CD8-positive, alpha-beta memory T cell (primary cell): ENCODE results near the gene CWF19L2. TPM values are rescaled to one million over a fixed set of nuclear protein-coding genes. Genes with fewer than 3 reads are reported as not detected.
"Not testable (repeated sequence)": the region's sequence is repeated elsewhere in the genome, so short reads cannot be mapped to it uniquely, and the experiment has no call there.

ENCODE experiments used
- CTCF ChIA-PET: fragments of 350-600 bp; sonication (Branson Sonifier 250); formaldehyde crosslinking; loops from one replicate; lab custom pipeline; 2021; ENCODE audit warnings: antibody characterized with exemption; lab: Charles Lee
- POLR2A ChIA-PET: fragments of 350-600 bp; sonication (Branson Sonifier 250); formaldehyde crosslinking; loops from one replicate; lab custom pipeline; 2021; ENCODE audit warnings: antibody characterized with exemption; lab: Charles Lee
- DNase-seq, 5 donors: peaks; one replicate each; pipeline versions ENCODE4 v3.0.0 to v3.0.0-alpha.2; 2020 to 2022; ENCODE audit warnings: mixed read lengths in 1 of 5
- H3K27ac ChIP-seq: one replicate; pipeline ENCODE4 v1.7.0; 2013; ENCODE audit warnings: low read depth, mild to moderate bottlenecking, low read length, moderate library complexity
- H3K27me3 ChIP-seq: 2 replicates; pipeline ENCODE4 v1.7.0; 2013; ENCODE audit warnings: low read length, mild to moderate bottlenecking; ENCODE audit not compliant: insufficient read depth, poor library complexity, severe bottlenecking
- H3K36me3 ChIP-seq: 2 replicates; pipeline ENCODE4 v1.7.0; 2013; ENCODE audit warnings: mild to moderate bottlenecking, low read length, moderate library complexity; ENCODE audit not compliant: insufficient read depth
- H3K4me1 ChIP-seq: 2 replicates; pipeline ENCODE4 v1.7.0; 2013; ENCODE audit warnings: mild to moderate bottlenecking, low read length, moderate library complexity; ENCODE audit not compliant: insufficient read depth
- H3K4me3 ChIP-seq: 2 replicates; pipeline ENCODE4 v1.7.0; 2013; ENCODE audit warnings: mild to moderate bottlenecking, low read length
- H3K9me3 ChIP-seq: 2 replicates; pipeline ENCODE4 v1.7.0; 2013; ENCODE audit warnings: mild to moderate bottlenecking, low read length
- H3K27ac Mint-ChIP-seq, 8 donors: one replicate each; pipeline ENCODE4 v1.8.0; 2020 to 2021; ENCODE audit warnings: mixed read lengths in 8 of 8, mild to moderate bottlenecking in 6 of 8, inconsistent platforms in 3 of 8, moderate library complexity in 3 of 8
- H3K27me3 Mint-ChIP-seq, 2 donors: one replicate each; pipeline ENCODE4 v1.8.0; 2020 to 2021; ENCODE audit warnings: mixed read lengths in 2 of 2, mild to moderate bottlenecking in 1 of 2, moderate library complexity in 1 of 2
- H3K36me3 Mint-ChIP-seq, 3 donors: one replicate each; pipeline ENCODE4 v1.8.0; 2020 to 2021; ENCODE audit warnings: mixed read lengths in 3 of 3, inconsistent platforms in 1 of 3, mild to moderate bottlenecking in 1 of 3
- H3K4me1 Mint-ChIP-seq, 3 donors: one replicate each; pipeline ENCODE4 v1.8.0; 2020 to 2021; ENCODE audit warnings: mixed read lengths in 3 of 3, inconsistent platforms in 1 of 3, mild to moderate bottlenecking in 1 of 3
- H3K4me3 Mint-ChIP-seq, 7 donors: one replicate each; pipeline ENCODE4 v1.8.0; 2020 to 2021; ENCODE audit warnings: mixed read lengths in 7 of 7, mild to moderate bottlenecking in 6 of 7, moderate library complexity in 4 of 7, inconsistent platforms in 2 of 7
- H3K9me3 Mint-ChIP-seq, 5 donors: one replicate each; pipeline ENCODE4 v1.8.0; 2020 to 2022; ENCODE audit warnings: mixed read lengths in 5 of 5, mild to moderate bottlenecking in 3 of 5, moderate library complexity in 2 of 5, inconsistent platforms in 1 of 5
- polyA plus RNA-seq: library from polyadenylated mRNA; unstranded; fragments of 300-500 nt; fragmentation: Illumina TruSeq; gene quantifications from one replicate; pipeline ENCODE4 v1.2.3, GENCODE V29; 2021
- total RNA-seq, 2 experiments: library from RNA; stranded (reverse); gene quantifications; one replicate each; pipeline ENCODE4 v1.2.3, GENCODE V29; 2021

Gene CWF19L2
- total and polyA plus RNA-seq, 3 experiments from 2014 or later = 8.0 to 16.5 (median 15.7) TPM

DNA sequence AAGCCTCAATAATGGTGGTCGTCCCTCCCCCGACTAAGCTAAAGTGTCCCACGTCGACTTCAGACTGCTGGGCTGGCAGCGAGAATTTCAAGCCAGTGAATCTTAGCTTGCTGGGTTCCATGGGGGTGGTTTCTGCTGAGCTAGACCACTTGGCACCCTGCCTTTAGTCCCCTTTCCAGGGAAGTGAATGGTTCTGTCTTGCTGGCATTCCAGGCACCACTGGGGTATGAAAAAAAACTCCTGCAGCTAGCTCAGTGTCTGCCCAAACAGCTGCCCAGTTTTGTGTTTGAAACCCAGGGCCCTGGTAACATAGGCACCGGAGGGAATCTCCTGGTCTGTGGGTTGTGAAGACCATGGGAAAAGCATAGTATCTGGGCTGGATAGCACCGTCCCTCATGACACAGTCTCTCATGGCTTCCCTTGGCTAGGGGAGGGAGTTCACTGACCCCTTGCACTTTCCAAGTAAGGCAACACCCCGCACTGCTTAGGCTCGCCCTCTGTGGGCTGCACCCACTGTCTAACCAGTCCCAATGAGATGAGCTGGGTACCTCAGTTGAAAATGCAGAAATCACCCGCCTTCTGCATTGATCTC is 8.7 kb upstream of the CWF19L2 start:
- H3K36me3 Mint-ChIP-seq = peaks cover 0 to 13% (median 0%) of the 10 kb centered on the region in 3 donors
- H3K4me1 Mint-ChIP-seq, POLR2A ChIA-PET, H3K27ac Mint-ChIP-seq, H3K27ac ChIP-seq, H3K9me3 ChIP-seq, H3K4me3 ChIP-seq, H3K27me3 ChIP-seq, DNase-seq, H3K36me3 ChIP-seq, H3K4me3 Mint-ChIP-seq, H3K4me1 ChIP-seq: not testable (repeated sequence)
- H3K27me3 Mint-ChIP-seq = peaks cover 56 to 81% of the 10 kb centered on the region in 2 donors
- peaks cover 3 to 12% (median 9%) of the 10 kb centered on the region in 5 donors for H3K9me3 Mint-ChIP-seq
- CTCF ChIA-PET = interaction anchor here (1.5 kb wide), 1 partner anchor 83 kb away, joined by 4 read pairs; no protein-coding TSS in a partner anchor

DNA sequence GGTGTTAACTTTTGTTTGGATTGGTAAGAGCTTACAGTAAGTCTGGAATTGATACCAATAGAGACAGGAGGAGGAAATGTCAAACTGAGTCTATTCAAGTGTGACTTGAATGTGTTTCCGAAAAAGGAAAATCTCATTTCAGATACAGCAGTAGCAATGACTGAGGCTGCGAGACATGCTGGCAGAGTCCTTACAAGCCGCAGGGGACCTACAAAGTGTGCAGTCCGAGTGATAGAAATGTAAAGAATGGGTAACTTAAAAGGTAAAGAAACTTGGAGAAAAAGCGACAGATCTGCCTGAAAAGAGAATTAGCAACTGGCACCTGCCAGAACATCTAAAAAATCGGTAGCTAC is 444 bp downstream of the CWF19L2 start:
- Histone ChIP-seq H3K36me3 (peaks cover 5% of the 10 kb centered on the region), H3K9me3 (no peaks in the 10 kb centered on the region), H3K4me3 (peak overlapping the region; percentile 74), H3K27me3 (no peaks in the 10 kb centered on the region), H3K4me1 (peaks cover 11% of the 10 kb centered on the region), H3K27ac (peak overlapping the region; percentile 72)
- Mint-ChIP-seq H3K4me1 (peaks cover 31 to 44% (median 40%) of the 10 kb centered on the region in 3 donors), H3K27me3 (peaks cover 0 to 2% of the 10 kb centered on the region in 2 donors), H3K27ac (peak overlapping the region; percentile 82 to 98 (median 90)), H3K36me3 (peaks cover 0 to 42% (median 8%) of the 10 kb centered on the region in 3 donors), H3K9me3 (no peaks in the 10 kb centered on the region), H3K4me3 (peak overlapping the region; percentile 90 to 97 (median 92))
- no peak for DNase-seq
- ChIA-PET POLR2A (interaction anchor here (0.7 kb wide), 1 partner anchor 106 kb away, joined by 4 read pairs; no protein-coding TSS in a partner anchor), CTCF (interaction anchor here (1.3 to 1.7 kb wide), 3 partner anchors 61 to 552 kb away, joined by 3 to 4 read pairs (median 4); partner anchors contain the start of gene CUL5)

DNA sequence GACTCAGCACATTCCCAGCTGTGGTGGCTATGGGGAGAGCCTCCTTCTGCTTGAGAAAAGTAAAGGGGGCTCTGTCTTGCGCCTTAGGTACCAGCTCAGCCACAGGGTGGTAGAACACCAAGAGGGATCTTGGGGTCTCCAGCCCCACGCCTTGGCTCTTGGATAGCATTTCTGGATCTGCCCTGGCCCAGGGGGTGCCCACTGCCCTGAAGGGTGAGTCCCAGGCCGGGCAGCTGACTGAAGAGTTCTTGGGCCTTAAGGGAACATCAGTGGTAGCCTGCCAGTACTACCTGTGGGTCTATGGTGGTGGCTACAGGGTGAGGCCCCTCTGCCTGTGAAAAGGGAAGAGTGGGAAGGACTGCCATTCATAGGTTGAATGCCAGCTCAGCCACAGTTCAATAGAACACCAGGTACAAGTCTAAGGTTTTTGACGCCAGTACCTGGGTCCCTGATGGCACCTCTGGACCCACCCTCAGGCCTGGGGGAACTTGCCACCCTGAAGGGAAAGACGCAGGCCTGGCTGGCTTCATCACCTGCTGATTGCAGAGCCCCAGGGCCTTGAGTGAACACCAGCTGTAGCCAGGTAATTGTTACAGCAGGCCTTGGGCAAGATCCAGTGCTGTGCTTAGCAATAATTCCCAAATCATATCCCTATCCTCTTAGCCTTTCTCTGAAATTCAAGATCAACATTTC is 3.9 kb downstream of the CWF19L2 start:
- POLR2A ChIA-PET = no interaction called here
- Histone ChIP-seq H3K4me3 (no peak overlapping the region), H3K4me1 (peaks cover 11% of the 10 kb centered on the region), H3K36me3 (peaks cover 6% of the 10 kb centered on the region), H3K27ac (no peak overlapping the region), H3K9me3 (no peaks in the 10 kb centered on the region), H3K27me3 (no peaks in the 10 kb centered on the region)
- Mint-ChIP-seq H3K4me1 (peaks cover 52 to 78% (median 63%) of the 10 kb centered on the region in 3 donors), H3K27me3 (no peaks in the 10 kb centered on the region), H3K4me3 (no peak overlapping the region), H3K36me3 (peaks cover 0 to 65% (median 13%) of the 10 kb centered on the region in 3 donors), H3K9me3 (no peaks in the 10 kb centered on the region), H3K27ac (no peak overlapping the region)
- CTCF ChIA-PET = no interaction called here
- DNase-seq = no peak

DNA sequence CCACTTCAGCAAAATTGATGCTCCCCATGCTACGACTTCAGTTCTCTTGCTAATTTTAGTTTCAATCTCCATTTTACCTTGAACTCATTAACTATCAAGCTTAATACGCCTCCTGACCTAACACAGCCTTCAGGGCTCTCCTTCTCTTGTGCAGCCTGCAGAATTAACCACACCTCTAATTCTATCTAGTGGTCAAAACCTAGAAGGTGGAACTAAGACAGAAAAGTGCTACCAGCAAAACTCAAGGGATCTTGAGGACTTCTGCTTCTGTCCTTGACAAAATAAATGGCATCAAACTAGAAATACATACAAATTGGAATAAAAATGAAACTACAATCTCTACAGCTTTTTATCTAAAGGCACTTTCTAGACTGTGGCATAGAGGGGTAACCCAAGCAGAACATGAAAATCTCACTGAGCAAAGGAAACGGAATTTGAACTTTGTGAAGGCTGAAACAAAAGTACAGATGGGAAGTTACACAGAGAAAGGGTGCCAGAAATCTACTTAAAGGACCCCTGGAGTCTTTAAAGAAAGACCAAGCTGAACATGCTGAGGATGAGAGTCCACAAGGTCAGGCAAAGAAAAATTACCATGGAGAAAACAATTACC is 10.7 kb downstream of the CWF19L2 start:
- Histone ChIP-seq H3K4me1 (no peaks in the 10 kb centered on the region), H3K27me3 (no peaks in the 10 kb centered on the region), H3K9me3 (no peaks in the 10 kb centered on the region), H3K4me3 (no peak overlapping the region), H3K36me3 (peaks cover 27% of the 10 kb centered on the region), H3K27ac (no peak overlapping the region)
- Mint-ChIP-seq H3K27me3 (no peaks in the 10 kb centered on the region), H3K27ac (peak overlapping the region in 2 of 8 donors; percentile 18 to 70), H3K4me3 (no peak overlapping the region), H3K36me3 (peaks cover 16 to 80% (median 30%) of the 10 kb centered on the region in 3 donors), H3K4me1 (peaks cover 42 to 71% (median 55%) of the 10 kb centered on the region in 3 donors), H3K9me3 (no peaks in the 10 kb centered on the region)
- POLR2A ChIA-PET = no interaction called here
- no peak for DNase-seq
- CTCF ChIA-PET = no interaction called here

DNA sequence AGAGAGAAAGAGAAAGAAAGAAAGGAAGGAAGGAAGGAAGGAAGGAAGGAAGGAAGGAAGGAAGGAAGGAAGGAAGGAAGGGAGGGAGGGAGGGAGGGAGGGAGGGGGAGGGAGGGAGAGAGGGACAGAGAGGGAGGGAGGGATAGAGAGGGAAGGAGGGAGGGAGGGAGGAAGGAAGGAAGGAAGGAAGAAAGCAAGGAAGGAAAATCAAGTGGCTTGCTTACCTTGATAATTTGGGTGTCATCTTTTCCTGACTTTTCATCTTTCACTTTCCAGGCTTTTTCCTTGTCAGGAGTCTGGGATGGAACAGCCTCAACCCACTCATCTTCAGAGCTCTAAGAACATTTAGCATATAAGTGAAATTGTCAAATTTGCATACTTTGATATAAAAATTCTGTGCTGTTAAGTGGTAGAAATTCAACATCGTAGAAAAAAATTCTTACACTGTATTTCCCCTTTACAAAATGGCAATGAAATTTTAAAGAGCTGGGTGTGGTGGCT is 14.9 kb downstream of the CWF19L2 start:
- Mint-ChIP-seq H3K36me3 (peaks cover 15 to 86% (median 49%) of the 10 kb centered on the region in 3 donors), H3K27ac (peak overlapping the region in 2 of 8 donors; percentile 55 to 77), H3K4me3 (peak overlapping the region in 1 of 7 donors; percentile 14), H3K9me3 (no peaks in the 10 kb centered on the region), H3K27me3 (no peaks in the 10 kb centered on the region), H3K4me1 (peaks cover 19 to 60% (median 35%) of the 10 kb centered on the region in 3 donors)
- DNase-seq = no peak
- no peaks in the 10 kb centered on the region for H3K4me1 ChIP-seq
- ChIA-PET CTCF (no interaction called here), POLR2A (no interaction called here)
- H3K27me3 ChIP-seq = no peaks in the 10 kb centered on the region
- peaks cover 46% of the 10 kb centered on the region for H3K36me3 ChIP-seq
- no peak overlapping the region for H3K27ac ChIP-seq
- no peaks in the 10 kb centered on the region for H3K9me3 ChIP-seq
- no peak overlapping the region for H3K4me3 ChIP-seq

DNA sequence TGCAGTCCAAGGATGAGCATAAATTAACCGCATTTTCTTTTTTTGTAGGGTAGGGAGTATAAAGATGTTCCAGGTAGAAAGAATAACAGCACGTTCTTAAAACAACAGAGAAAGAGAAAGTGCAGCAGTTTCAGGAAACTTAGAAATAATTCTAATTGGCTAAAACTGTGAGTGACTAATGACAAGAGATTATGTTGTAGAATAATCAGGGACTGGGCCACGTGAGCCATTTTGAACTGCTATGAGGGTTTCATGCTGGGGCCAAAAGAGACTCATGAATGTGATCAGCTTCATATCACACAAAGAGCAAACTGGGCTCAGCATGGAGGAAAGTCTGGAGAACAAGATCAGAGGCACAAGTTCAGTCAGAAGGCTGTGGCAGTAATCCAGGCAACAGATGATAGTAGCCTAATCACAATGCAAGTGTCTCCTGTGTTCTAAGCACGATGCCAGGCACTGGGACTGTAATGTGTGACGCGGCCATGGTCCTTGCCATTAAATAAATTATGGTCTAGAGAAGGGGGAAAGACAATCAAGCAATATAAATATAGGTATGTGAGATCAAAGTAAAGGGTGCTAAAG is 17.9 kb downstream of the CWF19L2 start:
- peaks cover 0 to 77% (median 36%) of the 10 kb centered on the region in 3 donors for H3K36me3 Mint-ChIP-seq
- Histone ChIP-seq H3K4me1 (no peaks in the 10 kb centered on the region), H3K36me3 (peaks cover 32% of the 10 kb centered on the region), H3K27ac (no peak overlapping the region), H3K4me3 (no peak overlapping the region), H3K9me3 (no peaks in the 10 kb centered on the region), H3K27me3 (no peaks in the 10 kb centered on the region)
- H3K4me1 Mint-ChIP-seq = peaks cover 8 to 37% (median 13%) of the 10 kb centered on the region in 3 donors
- no peaks in the 10 kb centered on the region for H3K27me3 Mint-ChIP-seq
- CTCF ChIA-PET = no interaction called here
- POLR2A ChIA-PET = no interaction called here
- no peak for DNase-seq
- H3K4me3 Mint-ChIP-seq = no peak overlapping the region
- H3K27ac Mint-ChIP-seq = peak overlapping the region in 3 of 8 donors; percentile 11 to 94 (median 17)
- no peaks in the 10 kb centered on the region for H3K9me3 Mint-ChIP-seq

DNA sequence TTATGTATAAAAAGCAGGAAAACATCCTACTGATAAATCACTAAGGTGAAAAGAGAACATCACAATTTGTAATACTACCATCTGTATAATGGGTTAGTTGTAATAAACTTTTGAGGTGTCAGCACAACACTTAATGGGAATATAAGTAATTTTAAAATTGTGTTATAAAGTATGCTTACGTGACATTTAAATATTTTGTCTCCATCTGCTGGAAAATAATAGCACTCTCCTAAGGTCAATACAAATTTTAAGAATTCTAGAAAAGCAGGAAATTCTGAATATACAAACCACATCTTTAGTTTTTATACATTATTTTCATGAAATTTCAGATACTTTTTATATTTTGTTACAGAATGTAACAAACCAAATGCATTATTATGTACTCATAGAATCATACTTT is 19.5 kb downstream of the CWF19L2 start:
- H3K36me3 Mint-ChIP-seq = peaks cover 0 to 75% (median 27%) of the 10 kb centered on the region in 3 donors
- H3K4me1 Mint-ChIP-seq = peaks cover 0 to 25% (median 16%) of the 10 kb centered on the region in 3 donors
- peaks cover 29% of the 10 kb centered on the region for H3K36me3 ChIP-seq
- no peaks in the 10 kb centered on the region for H3K4me1 ChIP-seq
- no peaks in the 10 kb centered on the region for H3K9me3 Mint-ChIP-seq
- CTCF ChIA-PET = no interaction called here
- H3K4me3 ChIP-seq = no peak overlapping the region
- no peaks in the 10 kb centered on the region for H3K27me3 Mint-ChIP-seq
- POLR2A ChIA-PET = no interaction called here
- H3K27me3 ChIP-seq = no peaks in the 10 kb centered on the region
- no peak overlapping the region for H3K27ac Mint-ChIP-seq
- no peak overlapping the region for H3K27ac ChIP-seq
- no peak for DNase-seq
- no peak overlapping the region for H3K4me3 Mint-ChIP-seq
- H3K9me3 ChIP-seq = no peaks in the 10 kb centered on the region
